SK-N-SH (cell line): ENCODE measurements around the gene PTPRC. TPM values are rescaled to one million over a fixed set of nuclear protein-coding genes. Genes with fewer than 3 reads are reported as not detected.

Source experiments
- CTCF ChIA-PET: fragments of 300-600, 350-600 bp; formaldehyde crosslinking; extraction: SDS; loops from one replicate; lab custom pipeline; 2021; lab: Yijun Ruan, JAX
- POLR2A ChIA-PET: fragments of 350-600 bp; sonication (Branson Sonifier 250); formaldehyde crosslinking; extraction: SDS; loops from one replicate; lab custom pipeline; 2020; ENCODE audit warnings: antibody characterized with exemption, inconsistent platforms; lab: Yijun Ruan, JAX
- DNase-seq: peaks from one replicate; pipeline ENCODE4 v3.0.0; 2012
- H2AFZ ChIP-seq: fragments of 200-600 bp; sonication (generic); 2 replicates; pipeline ENCODE4 v1.8.1; 2016; ENCODE audit warnings: antibody characterized with exemption, mild to moderate bottlenecking, low read depth
- H3F3A ChIP-seq: fragments of 200-600 bp; sonication (generic); replicated peaks from 2 replicates; pipeline ENCODE3; 2016; ENCODE audit warnings: antibody characterized with exemption, mild to moderate bottlenecking; ENCODE audit not compliant: insufficient read depth
- H3K27ac ChIP-seq, 2 experiments: fragments of 200-500 bp in 1 of 2; fragments of 200-600 bp in 1 of 2; sonication (Bioruptor generic) in 1 of 2; sonication (generic), shearing (Covaris generic) in 1 of 2; 2 replicates each; pipeline versions ENCODE4 v1.5.1 to v1.6.1; 2014 to 2016; ENCODE audit warnings: low read depth in 2 of 2, inconsistent platforms in 1 of 2, low read length in 1 of 2, mild to moderate bottlenecking in 1 of 2, mixed read lengths in 1 of 2
- H3K27me3 ChIP-seq: fragments of 200-600 bp; sonication (generic), shearing (Covaris generic); 2 replicates; pipeline ENCODE4 v1.6.1; 2016; ENCODE audit warnings: mixed run types; ENCODE audit not compliant: insufficient read depth
- H3K36me3 ChIP-seq, 2 experiments: fragments of 200-500 bp in 1 of 2; fragments of 200-600 bp in 1 of 2; sonication (Bioruptor generic) in 1 of 2; sonication (generic) in 1 of 2; replicated peaks in 1 of 2; 2 replicates each; pipeline versions ENCODE3 to v1.5.1; 2014 to 2016; ENCODE audit warnings: low read length in 1 of 2, mild to moderate bottlenecking in 1 of 2; ENCODE audit not compliant: insufficient read depth in 2 of 2, control insufficient read depth in 1 of 2
- H3K4me1 ChIP-seq, 2 experiments: fragments of 200-500 bp in 1 of 2; fragments of 200-600 bp in 1 of 2; sonication (Bioruptor generic) in 1 of 2; sonication (generic), shearing (Covaris generic) in 1 of 2; 2 replicates each; pipeline versions ENCODE4 v1.5.1 to v1.6.1; 2014 to 2016; ENCODE audit warnings: low read depth in 1 of 2, low read length in 1 of 2, mixed run types in 1 of 2; ENCODE audit not compliant: insufficient read depth in 2 of 2, control insufficient read depth in 1 of 2
- H3K4me2 ChIP-seq: fragments of 200-600 bp; sonication (generic), shearing (Covaris generic); 2 replicates; pipeline ENCODE4 v1.6.1; 2017; ENCODE audit warnings: mixed run types
- H3K4me3 ChIP-seq, 2 experiments: fragments of 200-500 bp in 1 of 2; fragments of 200-600 bp in 1 of 2; sonication (Bioruptor generic) in 1 of 2; sonication (generic), shearing (Covaris generic) in 1 of 2; 2 replicates each; pipeline versions ENCODE4 v1.5.1 to v1.8.1; 2014 to 2016; ENCODE audit warnings: low read depth in 2 of 2, inconsistent platforms in 1 of 2, low read length in 1 of 2, mild to moderate bottlenecking in 1 of 2, mixed read lengths in 1 of 2, moderate library complexity in 1 of 2
- H3K79me2 ChIP-seq: fragments of 200-600 bp; sonication (generic); 2 replicates; pipeline ENCODE4 v1.8.1; 2017; ENCODE audit warnings: mild to moderate bottlenecking; ENCODE audit not compliant: insufficient read depth
- H3K9ac ChIP-seq: fragments of 200-600 bp; sonication (generic); 2 replicates; pipeline ENCODE4 v1.6.1; 2017; ENCODE audit warnings: mixed run types
- H3K9me2 ChIP-seq: fragments of 200-600 bp; sonication (generic); 2 replicates; pipeline ENCODE4 v1.6.1; 2017; ENCODE audit warnings: mixed run types
- H3K9me3 ChIP-seq: fragments of 200-600 bp; sonication (generic); 2 replicates; pipeline ENCODE4 v1.6.1; 2017; ENCODE audit warnings: mixed run types, mild to moderate bottlenecking, moderate library complexity
- H4K20me1 ChIP-seq: fragments of 200-600 bp; sonication (generic); 2 replicates; pipeline ENCODE4 v1.6.1; 2017; ENCODE audit warnings: mild to moderate bottlenecking, mixed run types; ENCODE audit not compliant: insufficient read depth
- CHD2 ChIP-seq: fragments of 150-350 bp; IDR thresholded peaks from 2 replicates; pipeline ENCODE4 v1.6.1; 2018; ENCODE audit warnings: low read length; ENCODE audit not compliant: partially characterized antibody
- FOSL2 ChIP-seq: IDR thresholded peaks from 2 replicates; pipeline ENCODE4 v1.4.0; 2012; ENCODE audit warnings: low read depth, mild to moderate bottlenecking, moderate library complexity, borderline replicate concordance
- FOXM1 ChIP-seq: IDR thresholded peaks from 2 replicates; pipeline ENCODE4 v1.4.0; 2012; ENCODE audit warnings: low read depth, mild to moderate bottlenecking
- GABPA ChIP-seq: IDR thresholded peaks from 2 replicates; pipeline ENCODE4 v1.4.0; 2012; ENCODE audit warnings: low read depth, mild to moderate bottlenecking
- GATA2 ChIP-seq: sonication (generic); formaldehyde crosslinking; IDR thresholded peaks from 2 replicates; pipeline ENCODE4 v1.5.0; 2020; ENCODE audit warnings: mild to moderate bottlenecking, missing genetic modification reagents
- JUND ChIP-seq: IDR thresholded peaks from 2 replicates; pipeline ENCODE4 v1.4.0; 2012
- MXI1 ChIP-seq: IDR thresholded peaks from 2 replicates; pipeline ENCODE4 v1.6.1; 2012; ENCODE audit warnings: mild to moderate bottlenecking, low read depth, low read length, improper control_type of control experiment
- NFIC ChIP-seq: IDR thresholded peaks from 2 replicates; pipeline ENCODE4 v1.4.0; 2012; ENCODE audit warnings: borderline replicate concordance
- PBX3 ChIP-seq: IDR thresholded peaks from 2 replicates; pipeline ENCODE4; 2012
- RAD21 ChIP-seq: IDR thresholded peaks from 2 replicates; pipeline ENCODE4 v1.6.1; 2012; ENCODE audit warnings: mild to moderate bottlenecking, low read length
- RFX5 ChIP-seq: IDR thresholded peaks from 2 replicates; pipeline ENCODE4 v1.6.1; 2012; ENCODE audit warnings: mild to moderate bottlenecking, improper control_type of control experiment, low read length
- TCF12 ChIP-seq: IDR thresholded peaks from 2 replicates; pipeline ENCODE4 v1.4.0; 2012
- USF2 ChIP-seq: fragments of 150-350 bp; IDR thresholded peaks from 2 replicates; pipeline ENCODE4 v1.6.1; 2017; ENCODE audit warnings: antibody characterized with exemption, low read length, low read depth, borderline replicate concordance
- YY1 ChIP-seq: IDR thresholded peaks from 2 replicates; pipeline ENCODE4 v1.4.0; 2012; ENCODE audit warnings: low read depth, mild to moderate bottlenecking
- WGBS: methylation state at CpG from one replicate; pipeline ENCODE4 v1.1.6; 2017; ENCODE audit warnings: low lambda C conversion rate; 5-methylcytosine and 5-hydroxymethylcytosine counted together
- polyA plus RNA-seq, 3 experiments: library from polyadenylated mRNA; depleted of rRNA; stranded (reverse); fragments of >200 nt; gene quantifications; 2 replicates each; pipeline ENCODE4 v1.2.3, GENCODE V29; 2012
- TF ChIP-seq, protein P1 (sequence below): IDR thresholded peaks from 2 replicates; pipeline ENCODE4 v1.6.1; 2012; ENCODE audit warnings: mild to moderate bottlenecking, low read depth, low read length, moderate library complexity
- TF ChIP-seq, protein P2 (sequence below): IDR thresholded peaks from 2 replicates; pipeline ENCODE4 v1.4.0; 2012; ENCODE audit warnings: low read depth, borderline replicate concordance
- TF ChIP-seq, protein P3 (sequence below): fragments of 200-600 bp; sonication (generic); IDR thresholded peaks from 2 replicates; pipeline ENCODE4 v1.6.1; 2017; ENCODE audit warnings: antibody characterized with exemption, mild to moderate bottlenecking, moderate library complexity

Gene PTPRC
- polyA plus RNA-seq, 1 of the 3 experiments (the other 2 are of a cell fraction), result 0.03 TPM

GRCh38 chr1:198632007-198632406, 6.8 kb upstream of the PTPRC start:
- Histone ChIP-seq H3K27me3 (no peaks in the 10 kb centered on the region), H3F3A (no peaks in the 10 kb centered on the region)
- POLR2A ChIA-PET, result no interaction called here
- CTCF ChIA-PET, result interaction anchor here (1.2 kb wide), 1 partner anchor 537 kb away, joined by 3 read pairs; no protein-coding TSS in a partner anchor
- TF ChIP-seq, protein P1, sequence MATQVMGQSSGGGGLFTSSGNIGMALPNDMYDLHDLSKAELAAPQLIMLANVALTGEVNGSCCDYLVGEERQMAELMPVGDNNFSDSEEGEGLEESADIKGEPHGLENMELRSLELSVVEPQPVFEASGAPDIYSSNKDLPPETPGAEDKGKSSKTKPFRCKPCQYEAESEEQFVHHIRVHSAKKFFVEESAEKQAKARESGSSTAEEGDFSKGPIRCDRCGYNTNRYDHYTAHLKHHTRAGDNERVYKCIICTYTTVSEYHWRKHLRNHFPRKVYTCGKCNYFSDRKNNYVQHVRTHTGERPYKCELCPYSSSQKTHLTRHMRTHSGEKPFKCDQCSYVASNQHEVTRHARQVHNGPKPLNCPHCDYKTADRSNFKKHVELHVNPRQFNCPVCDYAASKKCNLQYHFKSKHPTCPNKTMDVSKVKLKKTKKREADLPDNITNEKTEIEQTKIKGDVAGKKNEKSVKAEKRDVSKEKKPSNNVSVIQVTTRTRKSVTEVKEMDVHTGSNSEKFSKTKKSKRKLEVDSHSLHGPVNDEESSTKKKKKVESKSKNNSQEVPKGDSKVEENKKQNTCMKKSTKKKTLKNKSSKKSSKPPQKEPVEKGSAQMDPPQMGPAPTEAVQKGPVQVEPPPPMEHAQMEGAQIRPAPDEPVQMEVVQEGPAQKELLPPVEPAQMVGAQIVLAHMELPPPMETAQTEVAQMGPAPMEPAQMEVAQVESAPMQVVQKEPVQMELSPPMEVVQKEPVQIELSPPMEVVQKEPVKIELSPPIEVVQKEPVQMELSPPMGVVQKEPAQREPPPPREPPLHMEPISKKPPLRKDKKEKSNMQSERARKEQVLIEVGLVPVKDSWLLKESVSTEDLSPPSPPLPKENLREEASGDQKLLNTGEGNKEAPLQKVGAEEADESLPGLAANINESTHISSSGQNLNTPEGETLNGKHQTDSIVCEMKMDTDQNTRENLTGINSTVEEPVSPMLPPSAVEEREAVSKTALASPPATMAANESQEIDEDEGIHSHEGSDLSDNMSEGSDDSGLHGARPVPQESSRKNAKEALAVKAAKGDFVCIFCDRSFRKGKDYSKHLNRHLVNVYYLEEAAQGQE, result no peak
- TF ChIP-seq JUND (no peak), CHD2 (no peak), FOXM1 (no peak), NFIC (no peak), YY1 (no peak), FOSL2 (no peak), PBX3 (no peak), GATA2 (CRISPR knock-in tag) (no peak), MXI1 (no peak), GABPA (no peak), TCF12 (no peak), RFX5 (no peak), USF2 (no peak), RAD21 (no peak)
- TF ChIP-seq, protein P2, sequence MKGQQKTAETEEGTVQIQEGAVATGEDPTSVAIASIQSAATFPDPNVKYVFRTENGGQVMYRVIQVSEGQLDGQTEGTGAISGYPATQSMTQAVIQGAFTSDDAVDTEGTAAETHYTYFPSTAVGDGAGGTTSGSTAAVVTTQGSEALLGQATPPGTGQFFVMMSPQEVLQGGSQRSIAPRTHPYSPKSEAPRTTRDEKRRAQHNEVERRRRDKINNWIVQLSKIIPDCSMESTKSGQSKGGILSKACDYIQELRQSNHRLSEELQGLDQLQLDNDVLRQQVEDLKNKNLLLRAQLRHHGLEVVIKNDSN, result no peak
- TF ChIP-seq, protein P3, sequence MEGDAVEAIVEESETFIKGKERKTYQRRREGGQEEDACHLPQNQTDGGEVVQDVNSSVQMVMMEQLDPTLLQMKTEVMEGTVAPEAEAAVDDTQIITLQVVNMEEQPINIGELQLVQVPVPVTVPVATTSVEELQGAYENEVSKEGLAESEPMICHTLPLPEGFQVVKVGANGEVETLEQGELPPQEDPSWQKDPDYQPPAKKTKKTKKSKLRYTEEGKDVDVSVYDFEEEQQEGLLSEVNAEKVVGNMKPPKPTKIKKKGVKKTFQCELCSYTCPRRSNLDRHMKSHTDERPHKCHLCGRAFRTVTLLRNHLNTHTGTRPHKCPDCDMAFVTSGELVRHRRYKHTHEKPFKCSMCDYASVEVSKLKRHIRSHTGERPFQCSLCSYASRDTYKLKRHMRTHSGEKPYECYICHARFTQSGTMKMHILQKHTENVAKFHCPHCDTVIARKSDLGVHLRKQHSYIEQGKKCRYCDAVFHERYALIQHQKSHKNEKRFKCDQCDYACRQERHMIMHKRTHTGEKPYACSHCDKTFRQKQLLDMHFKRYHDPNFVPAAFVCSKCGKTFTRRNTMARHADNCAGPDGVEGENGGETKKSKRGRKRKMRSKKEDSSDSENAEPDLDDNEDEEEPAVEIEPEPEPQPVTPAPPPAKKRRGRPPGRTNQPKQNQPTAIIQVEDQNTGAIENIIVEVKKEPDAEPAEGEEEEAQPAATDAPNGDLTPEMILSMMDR, result no peak
- TF ChIP-seq, all 33 proteins: peak for 0
- 90% methylated on average over 2 of the region's 2 CpGs for WGBS
- Histone ChIP-seq H3K4me3 (no peak overlapping the region), H3K9ac (no peak overlapping the region), H3K4me1 (peaks cover 0 to 3% of the 10 kb centered on the region in 2 experiments; a peak in 1 of 4 replicates), H3K79me2 (no peaks in the 10 kb centered on the region), H4K20me1 (no peaks in the 10 kb centered on the region), H2AFZ (0 out of 2 replicates have a peak overlapping the region, but pooled peaks have one; percentile 1), H3K9me3 (no peaks in the 10 kb centered on the region), H3K36me3 (no peaks in the 10 kb centered on the region), H3K9me2 (no peaks in the 10 kb centered on the region), H3K27ac (no peak overlapping the region), H3K4me2 (no peak overlapping the region)
- DNase-seq, result no peak
